ENCODE data around the gene LDB2.

Gene LDB2

DNA sequence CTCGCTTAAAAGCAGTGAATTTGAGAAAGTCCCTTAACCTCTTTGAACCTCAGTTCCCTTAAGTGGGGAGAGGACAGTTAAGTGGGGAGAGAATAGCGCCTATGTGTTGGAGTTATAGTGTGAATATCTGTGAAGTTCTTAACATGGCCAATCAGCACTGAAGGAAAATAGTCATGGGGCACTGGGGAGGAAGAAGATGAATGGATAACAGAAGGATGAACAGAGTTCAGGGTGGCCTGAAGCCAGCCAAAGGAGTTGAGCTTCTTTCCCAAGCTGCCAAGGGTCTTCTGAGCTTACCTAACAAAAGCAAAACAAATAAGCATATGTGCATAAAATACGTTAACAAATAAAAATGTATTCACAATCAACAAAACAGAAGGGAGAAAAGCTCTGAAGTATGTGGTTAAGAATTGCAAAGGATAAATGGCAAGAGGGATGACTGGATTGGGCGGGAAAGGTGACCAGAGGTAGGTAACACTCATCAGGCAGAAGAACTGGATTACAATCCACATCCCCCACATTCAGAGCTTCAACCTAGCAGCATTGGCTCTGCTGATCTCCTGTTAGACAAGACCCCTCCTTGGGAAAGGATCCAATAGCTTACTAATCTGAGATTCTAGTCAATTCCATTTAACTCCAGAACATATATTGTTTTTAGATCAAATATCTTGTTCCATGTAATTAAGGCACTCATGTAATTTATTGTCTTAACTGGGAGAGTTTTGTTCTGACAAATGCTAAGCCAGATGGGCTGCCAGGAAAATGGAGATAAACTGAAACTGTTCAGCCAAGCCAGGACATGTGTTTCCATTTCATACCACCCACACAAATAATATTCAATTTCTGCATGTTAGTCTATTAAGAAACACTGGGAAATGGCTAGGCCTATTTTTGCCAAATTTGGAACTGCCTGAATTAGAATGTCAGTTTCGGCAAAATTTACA, 221.2 kb downstream of the LDB2 start:
- DNase-seq, result peak; percentile 52

DNA sequence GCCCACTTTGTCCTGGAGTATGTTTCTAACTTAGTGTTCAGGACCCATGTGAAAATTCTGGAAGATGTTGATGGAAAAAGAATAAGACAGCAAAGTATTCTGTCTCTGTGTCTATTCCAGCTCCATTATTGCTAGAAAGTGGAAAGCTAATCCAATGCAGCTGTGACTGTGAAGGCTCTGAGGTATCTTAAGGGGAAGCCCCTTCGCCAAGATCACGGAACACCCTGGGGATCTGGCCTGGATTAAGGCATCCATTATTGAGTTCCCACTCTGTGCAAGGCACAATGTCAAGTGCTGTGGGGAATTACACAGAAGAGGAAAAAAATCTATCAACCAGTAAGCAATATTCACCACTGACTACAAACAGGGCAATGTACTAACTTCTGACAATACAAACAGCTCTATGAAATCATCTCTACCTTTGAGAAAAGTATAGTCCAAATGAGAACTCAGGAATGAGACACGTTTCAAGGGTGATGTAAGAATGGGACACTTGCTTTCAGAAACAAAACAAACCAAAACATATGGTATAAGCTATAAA, 222.1 kb downstream of the LDB2 start:
- DNase-seq, result peak; percentile 87

DNA sequence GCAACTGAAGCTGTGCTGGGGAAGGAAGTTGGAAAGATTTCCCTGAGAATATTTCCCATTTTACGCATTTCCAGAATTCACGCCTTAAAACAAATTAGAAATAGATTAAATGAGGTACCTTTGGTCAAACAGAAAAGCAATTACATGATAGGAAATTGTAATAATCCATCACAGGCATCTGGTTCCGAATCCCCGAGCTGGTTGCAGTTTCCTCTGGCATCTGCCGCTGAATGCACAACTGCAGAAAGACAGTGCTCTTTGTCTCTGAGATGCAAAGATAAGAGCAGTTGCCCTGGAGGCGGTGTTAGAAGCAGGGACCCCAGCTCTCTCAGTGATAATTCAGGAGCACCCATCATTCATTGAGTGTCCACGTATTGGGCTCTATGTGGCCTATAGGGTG, 224.4 kb downstream of the LDB2 start:
- DNase-seq, result no peak

DNA sequence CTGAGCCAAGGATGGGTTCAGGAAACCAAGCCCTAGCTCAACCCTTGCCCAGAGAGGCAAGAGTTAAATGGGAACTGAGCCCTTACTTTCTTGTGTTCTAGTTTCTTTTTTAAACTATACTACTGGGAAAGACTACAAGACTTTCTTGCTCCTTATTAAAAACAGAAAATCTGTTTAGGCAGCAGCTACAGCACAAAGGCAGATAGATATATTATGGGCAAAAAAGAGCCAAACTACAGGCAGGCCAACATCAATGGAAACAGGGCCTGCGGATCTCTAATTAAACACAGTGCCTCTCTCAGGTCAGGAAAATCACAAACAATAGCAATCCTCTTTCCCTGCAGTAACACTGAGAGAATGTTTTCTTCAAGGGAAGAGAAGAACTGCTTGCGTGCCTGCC, 226.0 kb downstream of the LDB2 start:
- DNase-seq, result peak; percentile 41

DNA sequence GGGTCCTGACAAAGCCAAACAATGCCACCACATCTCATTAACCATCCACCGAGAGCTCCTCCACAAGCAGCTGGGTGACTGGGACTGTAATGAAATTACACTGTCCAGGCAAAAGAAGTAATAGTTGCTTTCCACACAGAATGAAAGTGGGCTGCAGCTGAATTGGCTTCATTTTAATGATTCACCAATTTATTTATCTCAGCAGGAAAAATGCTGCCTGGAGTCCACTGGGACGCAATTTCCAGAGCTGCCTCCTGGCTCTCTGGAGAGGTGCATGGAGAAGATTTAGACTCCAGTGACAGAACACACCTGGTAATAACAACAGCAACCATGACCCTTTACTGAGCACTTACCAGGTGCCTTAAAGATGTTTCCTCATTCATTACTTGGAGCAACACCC, 226.7 kb downstream of the LDB2 start:
- DNase-seq, result no peak

DNA sequence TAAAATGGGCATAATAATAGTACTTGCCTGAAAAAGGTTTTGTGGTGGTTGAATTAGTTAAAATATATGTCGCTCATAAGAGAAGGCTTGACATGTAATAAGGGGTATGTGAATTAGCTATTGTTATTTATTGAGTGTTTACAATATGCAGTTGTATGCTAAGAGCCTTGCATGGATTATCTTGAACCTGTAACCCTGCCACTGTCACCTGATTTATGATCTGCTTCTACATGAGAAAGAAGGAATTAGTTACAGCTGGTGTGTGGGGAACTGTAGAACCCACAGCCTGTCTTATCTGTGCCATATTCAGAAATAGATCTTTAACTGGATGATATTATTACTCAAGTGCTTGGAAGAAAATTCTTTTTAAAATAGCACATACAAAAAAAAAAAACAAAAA, 227.7 kb downstream of the LDB2 start:
- no peak for DNase-seq

DNA sequence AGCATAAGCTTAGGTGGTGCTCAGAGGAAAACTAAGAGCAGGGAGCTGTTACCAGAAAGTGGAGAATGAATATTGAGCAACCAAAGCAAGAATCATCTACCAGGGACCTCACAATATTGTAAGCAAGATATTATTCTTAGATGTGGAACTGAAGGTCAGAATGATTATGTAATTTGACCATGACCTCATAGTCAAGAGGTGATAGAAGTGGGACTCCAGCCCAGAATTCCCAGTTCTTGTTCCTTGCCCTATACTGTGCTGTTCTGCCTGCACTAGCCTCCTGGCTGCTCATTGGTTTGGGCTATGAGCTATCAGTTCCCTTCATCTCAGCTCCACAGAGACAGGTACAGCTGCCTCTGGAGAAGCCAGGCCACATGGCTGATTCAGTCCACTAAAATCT, 229.4 kb downstream of the LDB2 start:
- DNase-seq, result no peak

DNA sequence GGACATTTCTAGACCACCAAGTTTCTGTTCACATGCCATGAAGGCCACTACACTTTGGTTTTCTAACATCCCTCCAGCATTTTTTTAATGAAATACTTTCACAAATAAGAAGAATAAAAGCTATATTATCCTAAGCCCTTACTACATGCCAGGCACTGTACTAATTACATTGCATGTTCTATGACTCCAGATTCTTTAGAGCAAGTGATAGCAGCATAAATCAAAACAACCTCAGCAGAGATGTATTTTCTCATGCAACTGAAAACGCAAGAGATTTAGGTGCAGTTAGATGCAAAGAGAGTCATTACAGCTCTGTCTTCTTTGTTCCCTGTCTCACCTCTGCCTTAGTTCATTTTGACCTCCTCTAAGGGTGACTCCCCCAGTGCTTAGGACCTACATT, 230.0 kb downstream of the LDB2 start:
- DNase-seq, result no peak

DNA sequence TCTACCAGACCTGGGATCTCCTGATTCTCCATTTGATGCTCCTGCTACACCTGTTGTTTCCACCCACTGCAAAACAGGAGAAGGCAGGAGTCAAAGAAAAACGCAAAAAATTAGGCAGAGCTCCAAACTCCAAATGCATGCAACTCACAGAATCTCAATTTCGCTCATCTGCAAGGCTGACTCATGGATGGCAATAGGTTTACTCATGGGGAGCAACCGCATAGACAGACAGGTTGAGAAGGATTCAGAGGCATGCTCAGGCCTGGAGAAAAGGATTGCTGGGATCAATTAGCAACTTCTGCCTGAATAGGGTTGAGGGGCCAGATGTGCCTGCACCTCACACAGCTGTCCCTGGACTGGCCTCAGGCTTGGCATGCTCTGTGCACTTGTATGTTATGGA, 231.0 kb downstream of the LDB2 start:
- no peak for DNase-seq

DNA sequence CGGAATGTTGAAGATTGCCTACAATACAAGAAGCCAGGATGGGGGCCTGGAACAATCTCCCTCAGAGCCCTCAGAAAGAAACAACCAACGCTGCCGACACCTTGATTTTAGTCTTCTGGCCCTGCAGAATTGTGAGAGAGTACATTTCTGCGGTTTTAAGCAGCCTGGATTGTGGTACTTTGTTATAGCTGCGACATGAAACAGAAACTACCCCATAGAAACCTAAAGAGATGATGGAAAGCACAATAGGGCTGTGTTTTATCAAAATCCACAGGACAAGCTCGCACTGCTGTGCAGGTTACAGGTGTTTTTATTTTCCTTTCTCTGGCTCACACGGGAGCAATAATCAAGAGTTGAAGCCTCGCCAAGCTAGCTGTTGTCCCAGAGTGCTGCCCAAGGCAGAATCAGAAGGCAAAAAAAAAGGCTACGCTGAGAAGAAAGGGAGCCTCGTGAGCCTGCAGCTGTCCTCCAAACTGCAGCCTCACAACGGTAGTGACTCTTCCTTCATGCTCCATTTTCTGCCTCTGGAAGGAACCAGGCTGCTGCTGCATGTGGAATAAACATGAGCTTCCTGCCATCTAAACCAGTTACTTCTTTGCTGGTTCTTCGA, 232.4 kb downstream of the LDB2 start:
- DNase-seq, result no peak

DNA sequence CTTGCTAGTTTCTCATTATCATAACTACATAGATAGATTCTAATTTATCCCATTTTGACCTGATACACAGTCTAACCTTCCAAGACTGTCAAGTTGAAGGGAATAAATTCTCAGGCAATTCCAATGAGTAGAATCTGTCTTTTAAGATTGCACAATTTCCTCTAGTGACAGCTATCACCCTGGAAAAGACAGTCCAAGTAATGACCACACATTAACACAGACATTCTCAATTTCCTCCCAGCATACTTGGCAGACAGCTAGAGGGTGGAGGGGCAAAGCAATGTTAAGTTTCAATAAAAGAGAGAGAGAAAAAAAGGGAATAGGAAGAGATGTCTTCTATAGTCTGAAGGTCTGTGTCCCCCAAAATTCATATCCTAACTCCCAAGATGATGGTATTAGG, 234.7 kb downstream of the LDB2 start:
- no peak for DNase-seq

DNA sequence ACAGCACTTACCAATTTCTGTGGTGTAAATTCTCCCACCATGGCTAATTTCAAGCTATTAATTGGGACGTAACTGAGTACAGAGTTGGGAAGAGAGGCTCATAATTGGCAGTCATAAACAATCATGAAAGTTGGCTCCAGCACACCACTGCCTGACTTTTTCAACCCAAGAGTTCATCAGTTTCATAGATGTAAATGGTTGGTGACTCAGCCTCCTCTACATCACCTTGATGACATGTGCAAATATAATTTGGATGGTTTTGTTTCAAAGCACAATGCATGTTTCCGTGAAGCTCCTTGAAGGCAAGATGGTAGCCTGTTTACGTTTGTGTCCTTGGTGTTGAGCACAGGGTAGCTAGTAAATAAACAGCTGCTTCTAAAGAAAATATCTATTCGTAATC, 235.1 kb downstream of the LDB2 start:
- no peak for DNase-seq

DNA sequence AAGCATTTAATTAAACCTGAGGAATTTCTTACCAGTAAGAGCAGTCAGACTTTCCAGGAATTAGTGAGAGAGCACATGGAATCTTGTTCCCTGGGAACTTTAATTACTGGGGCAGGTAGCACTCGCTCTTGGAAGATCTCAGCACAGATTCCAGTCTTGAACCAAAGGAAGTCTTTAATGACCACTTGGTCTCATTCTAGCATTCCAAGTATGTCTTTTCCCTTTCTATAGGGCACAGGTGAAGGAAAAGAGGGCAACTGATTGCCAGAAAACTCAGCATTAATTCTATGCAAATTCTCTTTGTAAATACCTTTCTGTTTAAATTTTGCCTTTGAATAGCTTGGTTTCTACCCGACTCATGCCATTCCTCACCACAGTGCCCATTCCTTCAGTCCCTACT, 236.6 kb downstream of the LDB2 start:
- DNase-seq, result no peak

DNA sequence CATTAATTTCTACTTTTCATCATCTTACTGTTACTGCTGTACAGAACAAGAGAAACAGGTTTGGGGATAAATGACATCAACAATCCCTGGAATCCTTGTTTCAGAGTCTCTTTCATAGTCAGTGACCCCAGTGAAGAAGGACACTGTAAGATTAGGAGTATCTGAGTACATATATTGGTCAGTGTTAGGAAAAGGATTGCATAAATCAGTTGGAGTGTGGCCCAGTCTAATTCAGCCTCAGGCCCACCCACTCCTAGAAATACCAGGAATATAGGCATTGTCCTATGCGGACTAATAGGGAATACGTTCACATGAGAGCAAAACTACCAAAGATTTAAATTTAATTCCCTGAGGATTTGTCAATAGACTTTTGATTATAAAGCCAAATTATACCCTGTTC, 237.8 kb downstream of the LDB2 start:
- no peak for DNase-seq

DNA sequence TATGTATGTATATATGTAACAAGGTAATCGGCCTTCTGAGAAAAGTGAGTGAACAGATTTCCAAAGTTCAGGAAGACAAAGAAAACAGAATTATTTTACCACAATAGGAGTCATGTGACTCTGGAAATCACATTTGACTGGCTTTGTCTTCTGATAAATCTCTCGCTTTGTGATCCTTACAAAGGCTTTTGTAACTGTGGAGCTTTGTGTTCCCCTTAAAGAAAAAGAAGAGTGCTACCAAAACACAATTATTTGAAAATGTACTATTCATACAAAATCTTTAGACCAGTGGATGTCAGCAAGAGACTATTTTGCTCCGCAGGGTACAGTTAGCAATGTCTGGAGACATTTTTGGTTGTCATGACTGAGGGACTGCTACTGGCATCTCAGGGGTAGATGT, 238.8 kb downstream of the LDB2 start:
- no peak for DNase-seq

DNA sequence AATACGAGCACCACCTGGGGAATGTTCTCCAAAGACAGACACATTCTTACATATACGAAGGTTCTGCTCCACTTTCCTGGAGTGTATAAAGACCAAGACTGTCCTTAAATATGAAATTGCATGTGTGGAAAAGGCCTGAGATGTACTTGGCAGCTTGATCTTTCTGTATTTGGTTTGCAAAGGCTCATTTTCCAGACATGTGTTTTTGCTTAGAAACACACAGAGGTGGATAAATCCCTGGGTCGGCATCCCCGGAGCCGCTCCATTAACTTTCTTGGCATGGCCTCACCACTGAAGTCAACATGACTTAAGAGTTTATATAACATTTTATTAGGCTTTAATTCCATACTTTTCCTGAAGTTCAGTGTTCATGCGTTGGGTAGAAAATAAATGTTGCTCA, 239.4 kb downstream of the LDB2 start:
- DNase-seq, result peak; percentile 90

DNA sequence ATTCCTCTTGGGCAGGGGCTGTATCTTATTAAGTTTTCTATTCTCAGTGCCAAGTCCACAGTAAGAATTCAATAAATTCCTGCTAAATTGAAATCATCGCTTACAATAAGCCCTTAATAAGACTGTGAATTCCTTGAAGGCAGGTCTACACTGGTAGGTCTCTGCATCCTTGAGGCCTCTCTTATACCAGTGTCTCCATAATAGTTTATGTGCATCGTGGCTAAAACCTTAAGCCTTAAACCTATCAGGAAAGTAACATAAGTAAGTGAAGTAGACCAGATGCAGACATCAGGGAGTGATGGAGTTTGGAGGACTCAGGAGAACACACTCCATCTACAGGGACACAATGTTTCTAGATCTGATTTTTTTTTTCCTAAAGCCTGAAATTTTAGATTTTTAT, 240.3 kb downstream of the LDB2 start:
- no peak for DNase-seq

DNA sequence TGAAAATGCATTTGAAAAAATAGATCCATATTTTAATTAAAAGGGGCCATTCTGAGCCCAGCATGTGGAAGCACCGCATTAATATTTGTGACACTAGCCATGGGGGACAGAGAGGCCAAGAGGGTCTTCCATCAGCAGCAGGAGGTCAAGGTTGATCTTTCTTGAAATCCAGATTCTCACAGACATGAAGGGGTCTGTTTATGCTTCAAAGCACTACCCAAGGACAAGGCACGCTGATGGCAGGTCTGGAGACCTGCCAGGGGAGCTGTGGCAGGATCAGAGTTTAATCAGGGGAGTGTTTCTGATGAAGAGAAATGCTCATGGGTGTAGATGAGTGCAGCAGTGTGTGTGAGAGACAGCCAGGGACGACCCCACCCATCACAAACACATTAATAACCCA, 243.3 kb downstream of the LDB2 start:
- DNase-seq, result no peak

DNA sequence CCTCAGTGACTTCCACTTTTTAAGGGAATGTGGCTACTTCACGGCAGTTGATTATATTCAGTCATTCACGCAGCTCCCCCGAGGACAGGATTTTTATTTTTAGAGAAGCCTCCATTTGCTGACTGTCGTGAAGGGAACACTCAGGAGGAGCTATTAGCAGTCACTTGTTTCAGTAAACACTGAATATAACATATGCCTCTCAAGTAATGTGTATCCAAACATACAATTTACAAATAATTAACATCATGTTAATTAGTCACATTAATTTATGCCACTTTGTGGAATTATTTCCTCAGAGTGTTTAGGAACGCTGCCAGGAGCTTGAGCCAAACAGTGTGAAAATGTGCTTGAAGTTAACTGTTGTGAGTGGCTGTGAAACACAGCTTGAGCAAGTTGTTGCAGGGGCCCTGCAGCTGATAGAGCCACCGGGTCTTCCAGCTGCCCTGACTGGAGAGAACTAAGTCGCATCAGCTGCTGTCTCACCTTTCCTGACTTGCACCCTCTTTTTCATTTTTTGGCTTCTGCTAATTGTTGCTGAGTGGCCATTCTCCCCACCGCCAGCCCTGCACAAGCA, 245.6 kb downstream of the LDB2 start:
- DNase-seq, result no peak

DNA sequence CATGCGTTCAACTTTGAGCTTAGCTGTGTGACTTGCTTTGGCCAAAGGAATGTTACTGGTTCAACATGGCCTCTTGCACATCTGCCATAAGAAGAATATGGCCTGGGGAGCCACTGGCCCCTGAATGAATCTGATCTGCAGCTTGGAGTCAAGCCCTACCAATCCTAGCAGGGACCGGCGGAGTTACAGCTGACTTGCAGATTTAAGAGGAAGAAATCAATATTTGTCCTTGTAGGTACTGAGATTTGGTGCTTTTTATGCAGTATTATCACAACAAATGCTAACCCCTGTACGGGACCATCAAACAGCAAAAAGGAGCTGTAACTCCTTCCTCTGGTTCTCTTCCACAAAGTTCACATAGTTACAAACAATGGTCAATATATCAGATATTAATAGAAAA, 252.0 kb downstream of the LDB2 start:
- no peak for DNase-seq

DNA sequence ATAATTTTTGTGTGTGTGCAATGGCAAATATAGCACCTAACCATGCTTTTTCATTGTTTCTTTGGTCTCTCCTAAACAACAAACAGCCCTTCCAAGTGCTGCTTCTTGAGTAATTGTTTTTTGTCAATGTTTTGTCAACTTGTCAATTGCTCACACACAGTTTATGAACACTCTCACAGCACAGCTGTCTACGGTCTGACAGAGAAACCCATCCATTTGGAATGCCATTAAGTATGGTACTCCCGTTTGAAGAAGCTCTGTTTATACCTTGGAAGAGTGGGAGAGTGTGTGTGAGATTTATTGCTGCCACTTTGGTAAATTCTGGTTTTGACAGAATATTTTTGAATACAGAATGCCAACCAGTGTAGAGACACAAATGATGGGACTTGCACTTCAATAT, 254.6 kb downstream of the LDB2 start:
- DNase-seq, result no peak

DNA sequence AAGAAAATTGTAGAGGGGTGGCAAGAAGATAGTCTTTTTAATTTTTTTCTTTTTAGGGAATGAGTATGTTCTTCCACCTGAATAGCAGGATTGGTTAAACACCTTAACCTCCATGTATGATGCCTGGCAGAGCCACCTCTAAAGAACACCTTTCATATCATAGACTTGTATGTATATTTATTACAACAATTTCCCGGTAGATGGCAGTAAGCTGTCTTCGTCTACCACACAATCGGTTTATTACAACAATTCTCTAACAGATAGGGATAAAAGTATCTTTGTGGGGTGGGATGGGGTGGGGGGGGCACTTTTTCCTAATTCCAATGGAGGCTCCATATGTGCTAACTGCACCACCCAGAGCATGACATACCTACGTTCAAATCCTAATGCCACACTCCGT, 255.5 kb downstream of the LDB2 start:
- DNase-seq, result no peak

DNA sequence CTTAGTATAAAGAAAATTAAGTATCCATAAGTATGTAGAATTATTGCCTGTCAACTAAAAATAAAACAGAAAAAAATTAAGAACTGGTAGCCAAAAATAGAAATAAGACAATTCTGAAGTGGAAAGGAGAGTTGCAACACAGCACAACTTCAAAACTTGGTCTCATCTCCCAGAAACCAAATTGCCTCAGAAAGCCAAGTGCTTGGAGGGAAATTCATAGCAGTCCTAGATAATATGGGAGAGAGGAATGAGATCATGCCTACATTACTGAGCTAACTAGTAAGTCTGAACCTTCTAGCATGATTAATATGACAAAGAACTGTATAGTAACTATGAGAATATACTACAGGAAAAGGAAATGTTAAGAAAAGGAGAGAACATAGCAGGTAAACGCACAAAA, 256.5 kb downstream of the LDB2 start:
- DNase-seq, result no peak

Data from right hindlimb (tissue), 1 donor.